GM12878 (cell line): ENCODE data around the gene RAD18. TPM values are rescaled to one million over a fixed set of nuclear protein-coding genes. Genes with fewer than 3 reads are reported as not detected.

Experiments
- ATAC-seq: fragments of 200-7000 bp; cut with Tn5 transposase; 3 replicates; pipeline ENCODE4 v1.9.1; 2020; ENCODE audit warnings: mild to moderate bottlenecking, moderate library complexity
- BruUV-seq: library from RNA; stranded (reverse); fragments of 400-500 nt; replicated peaks from 2 replicates; lab custom pipeline; 2021; lab: Mats Ljungman, UMichigan
- CTCF ChIA-PET: fragments of 300-600 bp; sonication (Branson Sonifier 250); formaldehyde crosslinking; extraction: SDS; loops from one replicate; lab custom pipeline; 2021; ENCODE audit warnings: inconsistent platforms; lab: Yijun Ruan, JAX
- POLR2A ChIA-PET: fragments of 350-600 bp; formaldehyde crosslinking; extraction: SDS; loops from one replicate; lab custom pipeline; 2021; ENCODE audit warnings: inconsistent platforms; lab: Charles Lee
- RAD21 ChIA-PET: fragments of 300-600 bp; sonication (Branson Sonifier 250); formaldehyde crosslinking; loops from one replicate; lab custom pipeline; 2023; ENCODE audit warnings: antibody characterized with exemption; ENCODE audit not compliant: unreplicated experiment; lab: Charles Lee
- SMC1A ChIA-PET: fragments of 300-600 bp; sonication (Branson Sonifier 250); formaldehyde crosslinking; loops from one replicate; lab custom pipeline; 2023; ENCODE audit not compliant: unreplicated experiment, uncharacterized antibody; lab: Charles Lee
- DNase-seq: peaks from one replicate; pipeline ENCODE4 v3.0.0-alpha.2; 2011; ENCODE audit warnings: low read depth, low spot score
- FAIRE-seq: peaks from 3 replicates; lab custom pipeline; 2011; peaks lifted over from hg19 to GRCh38; lab: Jason Lieb, UNC
- H2AFZ ChIP-seq: 2 replicates; pipeline ENCODE4 v1.6.0; 2011; ENCODE audit warnings: low read depth, low read length, control low read depth; ENCODE audit not compliant: control insufficient read depth
- H3K27ac ChIP-seq: 2 replicates; pipeline ENCODE4 v1.5.1; 2011; ENCODE audit warnings: control low read depth; ENCODE audit not compliant: control insufficient read depth, insufficient read depth
- H3K27me3 ChIP-seq, 2 experiments: replicated peaks in 1 of 2; 2 replicates each; pipeline versions ENCODE4 v1.6.0 to v1.6.1; 2011; ENCODE audit warnings: low read length in 1 of 2; ENCODE audit not compliant: control insufficient read depth in 2 of 2, insufficient read depth in 2 of 2
- H3K36me3 ChIP-seq, 2 experiments: 2 replicates each; pipeline ENCODE4 v1.5.1; 2011; ENCODE audit warnings: low read length in 1 of 2; ENCODE audit not compliant: control insufficient read depth in 2 of 2, insufficient read depth in 2 of 2
- H3K4me1 ChIP-seq: 2 replicates; pipeline ENCODE4 v1.6.1; 2011; ENCODE audit warnings: mild to moderate bottlenecking, low read length, moderate library complexity, mixed read lengths; ENCODE audit not compliant: control insufficient read depth, insufficient read depth
- H3K4me2 ChIP-seq: 2 replicates; pipeline ENCODE4 v1.6.0; 2011; ENCODE audit warnings: control low read depth; ENCODE audit not compliant: control insufficient read depth, insufficient read depth
- H3K4me3 ChIP-seq: fragments of 200-600 bp; sonication (generic); 2 replicates; pipeline ENCODE4 v1.5.1; 2016
- H3K79me2 ChIP-seq: 2 replicates; pipeline ENCODE4 v1.6.0; 2011; ENCODE audit warnings: low read length; ENCODE audit not compliant: control insufficient read depth, insufficient read depth
- H3K9ac ChIP-seq: 2 replicates; pipeline ENCODE4 v1.8.0; 2011; ENCODE audit warnings: low read length, control low read depth, mixed read lengths; ENCODE audit not compliant: control insufficient read depth, insufficient read depth
- H3K9me3 ChIP-seq: replicated peaks from 3 replicates; pipeline ENCODE4 v1.5.1; 2011; ENCODE audit warnings: mild to moderate bottlenecking, low read length; ENCODE audit not compliant: control insufficient read depth, insufficient read depth
- H4K20me1 ChIP-seq: 2 replicates; pipeline ENCODE4 v1.6.0; 2011; ENCODE audit not compliant: control insufficient read depth, insufficient read depth
- BHLHE40 ChIP-seq, 2 experiments: fragments of 450-650 bp in 1 of 2; IDR thresholded peaks; 2 replicates each; pipeline ENCODE4 v1.6.1; 2011 to 2017; ENCODE audit warnings: low read depth in 2 of 2, borderline replicate concordance in 1 of 2, improper control_type of control experiment in 1 of 2, low read length in 1 of 2, mild to moderate bottlenecking in 1 of 2
- CEBPB ChIP-seq, 2 experiments: fragments of 150-350 bp in 1 of 2; IDR thresholded peaks; 2 replicates each; pipeline ENCODE4 v1.6.1; 2012 to 2014; ENCODE audit warnings: low read depth in 2 of 2, low read length in 2 of 2, borderline replicate concordance in 1 of 2, inconsistent platforms in 1 of 2
- CREM ChIP-seq: IDR thresholded peaks from 2 replicates; pipeline ENCODE4 v1.6.1; 2014; ENCODE audit warnings: antibody characterized with exemption, low read depth
- HDAC6 ChIP-seq: fragments of 200-600 bp; sonication (generic); IDR thresholded peaks from one replicate; pipeline ENCODE4 v1.8.0; 2017; ENCODE audit warnings: antibody characterized with exemption; ENCODE audit not compliant: unreplicated experiment
- IKZF2 ChIP-seq, 2 experiments: fragments of 450-650 bp; IDR thresholded peaks; 2 replicates each; pipeline ENCODE4 v1.6.1; 2017; ENCODE audit warnings: mild to moderate bottlenecking in 2 of 2, moderate library complexity in 2 of 2
- JUNB ChIP-seq: IDR thresholded peaks from 2 replicates; pipeline ENCODE4 v1.6.1; 2016; ENCODE audit warnings: antibody characterized with exemption, mild to moderate bottlenecking
- LARP7 ChIP-seq: fragments of 450-650 bp; IDR thresholded peaks from 2 replicates; pipeline ENCODE4 v1.6.1; 2017; ENCODE audit warnings: mild to moderate bottlenecking
- NR2C2 ChIP-seq: IDR thresholded peaks from 2 replicates; pipeline ENCODE4 v1.6.1; 2011; ENCODE audit warnings: borderline replicate concordance, low read depth; ENCODE audit not compliant: control insufficient read depth, insufficient read length
- NR2F1 ChIP-seq: fragments of 450-650 bp; conservative IDR thresholded peaks from 2 replicates; pipeline ENCODE4 v1.6.1; 2017; ENCODE audit warnings: mild to moderate bottlenecking
- PAX5 ChIP-seq: IDR thresholded peaks from 2 replicates; pipeline ENCODE4 v1.6.1; 2011; ENCODE audit warnings: low read depth, low read length, borderline replicate concordance
- PBX3 ChIP-seq: IDR thresholded peaks from 2 replicates; pipeline ENCODE4 v1.6.1; 2011; ENCODE audit warnings: mild to moderate bottlenecking, low read depth, low read length, moderate library complexity; ENCODE audit not compliant: insufficient replicate concordance
- SIX5 ChIP-seq: IDR thresholded peaks from 2 replicates; pipeline ENCODE4 v1.6.1; 2011; ENCODE audit warnings: mild to moderate bottlenecking, low read depth, low read length, moderate library complexity; ENCODE audit not compliant: severe bottlenecking
- TARDBP ChIP-seq: IDR thresholded peaks from 2 replicates; pipeline ENCODE4 v1.6.1; 2016; ENCODE audit warnings: borderline replicate concordance
- WRNIP1 ChIP-seq: IDR thresholded peaks from 2 replicates; pipeline ENCODE4 v1.6.1; 2011; ENCODE audit warnings: low read depth, low read length, improper control_type of control experiment, borderline replicate concordance
- YBX1 ChIP-seq: fragments of 450-650 bp; IDR thresholded peaks from 2 replicates; pipeline ENCODE4 v1.6.1; 2016; ENCODE audit warnings: antibody characterized with exemption
- ZZZ3 ChIP-seq: IDR thresholded peaks from 2 replicates; pipeline ENCODE4 v1.6.1; 2011; ENCODE audit warnings: low read depth; ENCODE audit not compliant: control insufficient read depth, insufficient read length
- WGBS: methylation state at CpG from one replicate; pipeline ENCODE4 v1.1.6; 2016; ENCODE audit warnings: low lambda C conversion rate; ENCODE audit not compliant: insufficient replicate concordance, insufficient coverage; ENCODE audit errors: missing lambda C conversion rate; 5-methylcytosine and 5-hydroxymethylcytosine counted together
- in situ Hi-C: fragments of 300-500 bp; cut with MboI; formaldehyde crosslinking; loops from 9 replicates; pipeline ENCODE4 v1.14.3; 2018; ENCODE audit warnings: mixed read lengths
- intact Hi-C: fragments of 100-400 bp; cut with micrococcal nuclease; formaldehyde crosslinking; loops from one replicate; pipeline ENCODE4 v1.14.2; 2022; ENCODE audit not compliant: unreplicated experiment
- polyA plus RNA-seq, 11 experiments: library from polyadenylated mRNA; depleted of rRNA in 4 of 11; unstranded in 6 of 11; stranded (reverse) in 5 of 11; fragments of >200 nt; fragmentation: Nextera tagmentation in 4 of 11; fragmentation: Illumina TruSeq in 1 of 11; extraction: Ambion mirVana in 4 of 11; extraction: Trizol in 1 of 11; gene quantifications; 1 replicate in 1 of 11; 2 replicates in 10 of 11; pipeline versions ENCODE4 v1.2.1 to v1.2.3, GENCODE V29; 2011 to 2016; ENCODE audit warnings: inconsistent platforms in 2 of 11, missing spikeins in 2 of 11, low read depth in 1 of 11
- total RNA-seq, 4 experiments: library from RNA; depleted of rRNA in 3 of 4; stranded (reverse); fragments of >200 nt in 3 of 4; fragmentation: Illumina TruSeq in 1 of 4; extraction: Trizol in 1 of 4; gene quantifications; 2 replicates each; pipeline versions ENCODE4 v1.2.1 to v1.2.3, GENCODE V29; 2013 to 2021
- TF ChIP-seq, protein P1 (sequence below): fragments of 450-650 bp; IDR thresholded peaks from 2 replicates; pipeline ENCODE4 v1.6.1; 2017; ENCODE audit warnings: mild to moderate bottlenecking
- TF ChIP-seq, protein P2 (sequence below): IDR thresholded peaks from 2 replicates; pipeline ENCODE4 v1.6.1; 2012; ENCODE audit warnings: low read depth, low read length, improper control_type of control experiment

RAD18 gene
- total and polyA plus RNA-seq, 10 of the 15 experiments (the other 5 are each of a cell fraction or from before 2014, with no cell fraction given): 8.7 to 38.6 (median 19.2) TPM

- in situ Hi-C loops: no loop called here
- intact Hi-C loops: no loop called here
- ChIA-PET CTCF (no interaction called here), POLR2A (no interaction called here)
- no peaks in the 10 kb centered on the region for H3K9me3 ChIP-seq
- H2AFZ ChIP-seq: no peak overlapping the region
- H3K79me2 ChIP-seq: no peaks in the 10 kb centered on the region
- TF ChIP-seq PBX3 (no peak), HDAC6 (no peak), BHLHE40 (IDR thresholded peaks at IDR 0.05; ENCODE audit: borderline replicate concordance in 1 of 2, low read depth in 2 of 2, low read length in 1 of 2) (no peak), NR2F1 (no peak), TARDBP (no peak), PAX5 (no peak), WRNIP1 (no peak), ZZZ3 (no peak), IKZF2 (IDR thresholded peaks at IDR 0.05) (no peak), SIX5 (no peak), LARP7 (no peak), CEBPB (IDR thresholded peaks at IDR 0.05; ENCODE audit: borderline replicate concordance in 1 of 2, low read depth in 2 of 2, low read length in 2 of 2) (no peak), JUNB (no peak), NR2C2 (no peak), CREM (no peak), YBX1 (no peak)
- TF ChIP-seq, protein P1, sequence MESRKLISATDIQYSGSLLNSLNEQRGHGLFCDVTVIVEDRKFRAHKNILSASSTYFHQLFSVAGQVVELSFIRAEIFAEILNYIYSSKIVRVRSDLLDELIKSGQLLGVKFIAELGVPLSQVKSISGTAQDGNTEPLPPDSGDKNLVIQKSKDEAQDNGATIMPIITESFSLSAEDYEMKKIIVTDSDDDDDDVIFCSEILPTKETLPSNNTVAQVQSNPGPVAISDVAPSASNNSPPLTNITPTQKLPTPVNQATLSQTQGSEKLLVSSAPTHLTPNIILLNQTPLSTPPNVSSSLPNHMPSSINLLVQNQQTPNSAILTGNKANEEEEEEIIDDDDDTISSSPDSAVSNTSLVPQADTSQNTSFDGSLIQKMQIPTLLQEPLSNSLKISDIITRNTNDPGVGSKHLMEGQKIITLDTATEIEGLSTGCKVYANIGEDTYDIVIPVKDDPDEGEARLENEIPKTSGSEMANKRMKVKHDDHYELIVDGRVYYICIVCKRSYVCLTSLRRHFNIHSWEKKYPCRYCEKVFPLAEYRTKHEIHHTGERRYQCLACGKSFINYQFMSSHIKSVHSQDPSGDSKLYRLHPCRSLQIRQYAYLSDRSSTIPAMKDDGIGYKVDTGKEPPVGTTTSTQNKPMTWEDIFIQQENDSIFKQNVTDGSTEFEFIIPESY: no peak
- TF ChIP-seq, protein P2, sequence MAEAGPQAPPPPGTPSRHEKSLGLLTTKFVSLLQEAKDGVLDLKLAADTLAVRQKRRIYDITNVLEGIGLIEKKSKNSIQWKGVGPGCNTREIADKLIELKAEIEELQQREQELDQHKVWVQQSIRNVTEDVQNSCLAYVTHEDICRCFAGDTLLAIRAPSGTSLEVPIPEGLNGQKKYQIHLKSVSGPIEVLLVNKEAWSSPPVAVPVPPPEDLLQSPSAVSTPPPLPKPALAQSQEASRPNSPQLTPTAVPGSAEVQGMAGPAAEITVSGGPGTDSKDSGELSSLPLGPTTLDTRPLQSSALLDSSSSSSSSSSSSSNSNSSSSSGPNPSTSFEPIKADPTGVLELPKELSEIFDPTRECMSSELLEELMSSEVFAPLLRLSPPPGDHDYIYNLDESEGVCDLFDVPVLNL: no peak
- TF ChIP-seq, all 136 proteins: peak for 0
- ChIA-PET SMC1A (no interaction called here), RAD21 (no interaction called here)
- Histone ChIP-seq H3K4me1 (no peaks in the 10 kb centered on the region), H4K20me1 (no peaks in the 10 kb centered on the region), H3K9ac (no peak overlapping the region), H3K4me3 (no peak overlapping the region), H3K27ac (no peak overlapping the region), H3K4me2 (no peak overlapping the region), H3K36me3 (peaks cover 0 to 4% of the 10 kb centered on the region in 2 experiments; a peak in 1 of 4 replicates), H3K27me3 (no peaks in the 10 kb centered on the region)
- ATAC-seq (no peak), DNase-seq (no peak), FAIRE-seq (no peak)
- 96% methylated on average over 3 of the region's 3 CpGs for WGBS
- BruUV-seq: no TSS peak
These were observed 31.9 kb downstream of the RAD18 start for GRCh38 chr3:8931342-8931741.
